ENCODE data around the gene G6PC3.
A peak's percentile ranks its signal among the peaks of the same experiment; 100 is the strongest.

The G6PC3 gene

GRCh38 chr17:44065668-44066203, 4.8 kb upstream of the G6PC3 start:
- peaks cover 33% of the 10 kb centered on the region for H3K36me3 ChIP-seq
- H3K9me3 ChIP-seq, result no peaks in the 10 kb centered on the region
- peak overlapping the region; percentile 80 for H3K4me3 ChIP-seq (ENCODE audit: low read depth, low read length)
- peaks cover 3% of the 10 kb centered on the region; the same call in 1 of the 2 replicates for H3K4me1 ChIP-seq
- no peak for TF ChIP-seq CTCF (IDR thresholded peaks at IDR 0.05; ENCODE audit: low read depth, low read length)
- H3K27me3 ChIP-seq, result no peaks in the 10 kb centered on the region
- DNase-seq, result no peak

GRCh38 chr17:44066204-44066930, 4.2 kb upstream of the G6PC3 start, which contains the start of gene LSM12:
TSS of gene LSM12 (minus strand) at chr17:44066671. CDS start at chr17:44066587, 84 bp downstream.
- Histone ChIP-seq H3K4me1 (peaks cover 3% of the 10 kb centered on the region; the same call in 1 of the 2 replicates), H3K9me3 (no peaks in the 10 kb centered on the region), H3K36me3 (peaks cover 26% of the 10 kb centered on the region), H3K27me3 (no peaks in the 10 kb centered on the region), H3K4me3 (ENCODE audit: low read depth, low read length) (peak within 1 kb of the TSS; percentile 80)
- DNase-seq, result peak; percentile 95
- TF ChIP-seq CTCF (IDR thresholded peaks at IDR 0.05; ENCODE audit: low read depth, low read length), result no peak

GRCh38 chr17:44067545-44067940, 3.0 kb upstream of the G6PC3 start:
- H3K36me3 ChIP-seq, result peaks cover 17% of the 10 kb centered on the region
- H3K4me1 ChIP-seq, result peaks cover 3% of the 10 kb centered on the region; the same call in 1 of the 2 replicates
- DNase-seq, result no peak
- TF ChIP-seq CTCF (IDR thresholded peaks at IDR 0.05; ENCODE audit: low read depth, low read length), result no peak
- no peaks in the 10 kb centered on the region for H3K9me3 ChIP-seq
- no peaks in the 10 kb centered on the region for H3K27me3 ChIP-seq
- H3K4me3 ChIP-seq (ENCODE audit: low read depth, low read length), result no peak overlapping the region

DNA sequence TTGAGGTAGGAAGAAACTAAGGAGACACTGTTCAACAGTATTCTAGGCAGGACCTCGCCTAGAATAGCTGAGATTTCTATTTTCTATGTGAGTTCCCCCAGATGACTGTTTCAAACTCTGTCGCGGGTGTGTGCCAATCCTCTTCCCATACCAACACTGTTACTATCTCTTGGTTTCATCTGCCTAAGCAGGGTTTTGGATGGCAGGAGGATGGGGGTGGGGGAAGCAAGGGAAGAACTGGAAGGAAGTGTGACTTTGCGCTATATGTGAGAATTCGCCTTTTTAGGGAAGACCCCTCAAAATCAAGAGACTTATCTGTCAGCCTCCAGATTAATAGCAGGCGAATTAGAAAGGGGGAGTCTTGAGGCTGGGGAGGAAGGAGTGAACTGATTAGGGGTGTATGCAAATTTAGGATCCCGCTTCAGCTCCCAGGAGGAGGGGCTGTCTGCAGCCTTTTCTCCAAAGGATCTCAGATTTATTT, 521 bp upstream of the G6PC3 start:
- no peak for DNase-seq
- H3K4me1 ChIP-seq, result peaks cover 3% of the 10 kb centered on the region; the same call in 1 of the 2 replicates
- no peak for TF ChIP-seq CTCF (IDR thresholded peaks at IDR 0.05; ENCODE audit: low read depth, low read length)

DNA sequence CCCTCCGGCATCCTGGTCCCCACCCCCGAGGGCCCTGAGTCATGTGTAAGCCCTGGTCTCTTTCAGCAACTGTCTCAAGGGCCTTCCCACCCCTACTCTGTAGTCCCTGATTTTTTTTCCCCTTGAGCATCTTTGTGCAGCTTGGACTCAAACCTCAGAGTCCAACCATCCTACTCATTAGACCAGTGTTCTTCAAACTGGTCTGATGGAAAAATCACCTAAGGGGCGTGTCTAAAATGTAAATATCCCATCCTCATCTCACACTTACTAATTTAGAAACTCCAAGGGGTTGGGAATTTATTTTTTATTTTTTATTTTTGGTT, 624 bp downstream of the G6PC3 start:
- Histone ChIP-seq H3K27me3 (no peaks in the 10 kb centered on the region), H3K9me3 (no peaks in the 10 kb centered on the region), H3K36me3 (peaks cover 22% of the 10 kb centered on the region), H3K4me3 (ENCODE audit: low read depth, low read length) (peak overlapping the region; percentile 79), H3K4me1 (peaks cover 3% of the 10 kb centered on the region; the same call in 1 of the 2 replicates)
- TF ChIP-seq CTCF (IDR thresholded peaks at IDR 0.05; ENCODE audit: low read depth, low read length), result no peak
- no peak for DNase-seq

More for the DNA sequence above, 521 bp upstream of the G6PC3 start:
- Histone ChIP-seq H3K4me3 (ENCODE audit: low read depth, low read length) (peak overlapping the region; percentile 79), H3K27me3 (no peaks in the 10 kb centered on the region), H3K36me3 (peaks cover 10% of the 10 kb centered on the region), H3K9me3 (no peaks in the 10 kb centered on the region)

DNA sequence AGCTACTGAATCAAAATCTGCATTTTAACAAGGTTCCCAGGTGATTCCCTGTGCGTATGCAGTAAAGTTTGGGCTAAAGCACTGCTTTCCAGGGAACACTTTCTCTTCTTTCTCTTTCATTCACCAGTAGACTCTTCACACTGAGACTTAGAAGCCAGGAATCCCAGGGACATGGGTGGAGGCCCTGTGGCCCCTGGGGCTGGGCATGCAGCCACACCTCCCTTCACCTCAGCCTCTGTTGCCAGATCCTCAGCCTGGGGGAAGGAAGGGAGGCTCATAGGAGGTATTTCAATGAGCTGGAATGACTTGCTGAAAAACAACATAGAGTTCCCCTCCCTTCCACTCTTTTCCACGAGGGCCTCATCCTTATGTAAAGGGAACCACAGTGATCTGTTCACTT, 1.2 kb downstream of the G6PC3 start:
- Histone ChIP-seq H3K27me3 (no peaks in the 10 kb centered on the region), H3K9me3 (no peaks in the 10 kb centered on the region), H3K4me3 (ENCODE audit: low read depth, low read length) (peak overlapping the region; percentile 79), H3K4me1 (peaks cover 3% of the 10 kb centered on the region; the same call in 1 of the 2 replicates), H3K36me3 (peaks cover 28% of the 10 kb centered on the region)
- no peak for TF ChIP-seq CTCF (IDR thresholded peaks at IDR 0.05; ENCODE audit: low read depth, low read length)
- no peak for DNase-seq
